ENCODE measurements around the gene GNAZ.

GNAZ gene

GRCh38 chr22:23079240-23079768, 9.0 kb downstream of the GNAZ start:
- Histone ChIP-seq H3K4me3 (ENCODE audit: low read length in 2 of 2) (no peak overlapping the region), H3K4me1 (ENCODE audit: control insufficient read depth in 2 of 2, insufficient read depth in 2 of 2, low read length in 2 of 2) (no peaks in the 10 kb centered on the region), H3K27ac (ENCODE audit: low read depth in 2 of 2, low read length in 2 of 2) (no peak overlapping the region), H3K27me3 (ENCODE audit: control insufficient read depth in 2 of 2, insufficient read depth in 2 of 2, low read length in 2 of 2) (no peaks in the 10 kb centered on the region), H3K9ac (ENCODE audit: low read depth in 1 of 2, low read length in 2 of 2) (no peak overlapping the region), H3K36me3 (ENCODE audit: control insufficient read depth in 2 of 2, insufficient read depth in 2 of 2, low read length in 2 of 2) (no peaks in the 10 kb centered on the region), H3K9me3 (ENCODE audit: control insufficient read depth in 2 of 2, low read length in 2 of 2) (no peaks in the 10 kb centered on the region)

- H3K4me1 ChIP-seq (ENCODE audit: control insufficient read depth in 2 of 2, insufficient read depth in 2 of 2, low read length in 2 of 2), result no peaks in the 10 kb centered on the region
- H3K27ac ChIP-seq (ENCODE audit: low read depth in 2 of 2, low read length in 2 of 2), result no peak overlapping the region
- no peak overlapping the region for H3K9ac ChIP-seq (ENCODE audit: low read depth in 1 of 2, low read length in 2 of 2)
These were observed 9.6 kb downstream of the GNAZ start for GRCh38 chr22:23079814-23080521.

DNA sequence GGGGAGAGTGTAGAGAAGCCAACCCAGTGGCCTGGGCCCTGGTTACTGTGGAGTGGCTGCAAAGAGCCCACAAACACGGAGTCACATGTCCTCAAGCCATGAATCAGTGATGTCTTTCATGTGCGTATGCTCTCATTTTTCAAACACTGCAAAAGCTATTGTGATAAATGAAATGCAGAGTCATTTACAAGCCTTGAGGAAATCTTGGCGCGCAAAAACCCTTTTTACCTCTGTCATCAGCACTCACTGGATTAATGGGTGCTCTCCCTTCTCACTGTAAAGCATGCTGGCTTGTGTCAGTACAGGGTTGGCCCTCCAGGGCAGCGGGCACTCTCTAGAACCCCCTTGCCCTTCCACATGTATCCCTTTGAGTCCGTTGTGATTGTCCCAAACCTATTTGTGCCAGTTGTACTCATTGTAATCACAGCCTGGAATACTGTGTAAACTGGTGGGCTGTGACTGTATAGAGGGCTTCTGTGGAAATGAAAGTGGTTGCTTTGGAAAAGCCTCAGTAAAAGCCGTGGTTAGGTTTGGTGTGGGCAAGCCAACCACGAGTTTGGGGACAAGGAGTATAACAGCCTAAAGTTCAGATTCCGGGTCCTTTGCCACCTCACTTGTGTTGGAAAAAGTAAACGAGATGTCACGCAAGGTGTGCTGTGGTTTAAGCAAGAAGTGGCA, 10.4 kb downstream of the GNAZ start:
- no peaks in the 10 kb centered on the region for H3K36me3 ChIP-seq (ENCODE audit: control insufficient read depth in 2 of 2, insufficient read depth in 2 of 2, low read length in 2 of 2)
- no peak overlapping the region for H3K4me3 ChIP-seq (ENCODE audit: low read length in 2 of 2)
- H3K9ac ChIP-seq (ENCODE audit: low read depth in 1 of 2, low read length in 2 of 2), result no peak overlapping the region
- no peaks in the 10 kb centered on the region for H3K4me1 ChIP-seq (ENCODE audit: control insufficient read depth in 2 of 2, insufficient read depth in 2 of 2, low read length in 2 of 2)
- no peaks in the 10 kb centered on the region for H3K9me3 ChIP-seq (ENCODE audit: control insufficient read depth in 2 of 2, low read length in 2 of 2)
- no peak overlapping the region for H3K27ac ChIP-seq (ENCODE audit: low read depth in 2 of 2, low read length in 2 of 2)
- no peaks in the 10 kb centered on the region for H3K27me3 ChIP-seq (ENCODE audit: control insufficient read depth in 2 of 2, insufficient read depth in 2 of 2, low read length in 2 of 2)

More at GRCh38 chr22:23079814-23080521, 9.6 kb downstream of the GNAZ start:
- Histone ChIP-seq H3K9me3 (ENCODE audit: control insufficient read depth in 2 of 2, low read length in 2 of 2) (no peaks in the 10 kb centered on the region), H3K4me3 (ENCODE audit: low read length in 2 of 2) (no peak overlapping the region), H3K36me3 (ENCODE audit: control insufficient read depth in 2 of 2, insufficient read depth in 2 of 2, low read length in 2 of 2) (no peaks in the 10 kb centered on the region), H3K27me3 (ENCODE audit: control insufficient read depth in 2 of 2, insufficient read depth in 2 of 2, low read length in 2 of 2) (no peaks in the 10 kb centered on the region)

DNA sequence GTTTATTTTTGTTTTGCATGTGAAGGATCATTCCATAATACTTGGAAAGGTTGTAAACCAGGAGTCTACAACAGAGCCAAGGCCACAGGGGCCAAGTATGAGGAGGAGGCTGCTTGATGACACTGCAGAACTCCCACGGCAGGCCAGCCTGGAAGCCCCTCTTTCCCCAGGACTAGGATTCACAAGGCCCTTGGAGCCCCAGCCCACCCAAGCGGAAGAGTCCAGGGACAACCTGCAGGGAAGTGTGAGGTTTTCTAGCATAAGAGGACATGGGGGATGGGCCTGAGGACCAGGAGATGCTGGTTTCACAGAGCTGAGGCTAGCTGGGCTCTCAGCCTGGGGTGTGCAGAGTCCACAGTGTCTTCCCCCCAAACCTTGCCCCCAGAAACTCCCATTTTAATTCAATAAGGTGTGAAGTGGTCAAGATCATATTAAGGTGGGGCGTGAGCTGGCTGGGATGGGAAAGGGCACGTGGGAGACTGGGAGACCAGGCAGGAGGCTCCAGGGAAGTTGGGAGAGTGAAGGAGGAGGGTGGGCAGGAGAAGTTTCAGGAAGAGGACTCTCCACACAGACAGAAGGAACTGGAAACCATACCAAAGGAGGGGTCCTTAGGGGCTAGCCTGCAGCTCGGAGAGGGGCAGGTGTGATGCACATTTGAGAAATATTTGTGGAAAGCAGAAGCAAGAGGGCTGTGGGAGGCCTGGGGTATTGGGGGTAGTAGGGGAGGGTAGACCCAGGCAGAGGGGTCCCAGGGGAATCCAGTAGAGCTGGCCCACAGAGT, 12.4 kb downstream of the GNAZ start:
- Histone ChIP-seq H3K4me3 (ENCODE audit: low read length in 2 of 2) (no peak overlapping the region), H3K4me1 (ENCODE audit: control insufficient read depth in 2 of 2, insufficient read depth in 2 of 2, low read length in 2 of 2) (no peaks in the 10 kb centered on the region), H3K9ac (ENCODE audit: low read depth in 1 of 2, low read length in 2 of 2) (no peak overlapping the region), H3K27me3 (ENCODE audit: control insufficient read depth in 2 of 2, insufficient read depth in 2 of 2, low read length in 2 of 2) (no peaks in the 10 kb centered on the region), H3K27ac (ENCODE audit: low read depth in 2 of 2, low read length in 2 of 2) (no peak overlapping the region), H3K9me3 (ENCODE audit: control insufficient read depth in 2 of 2, low read length in 2 of 2) (no peaks in the 10 kb centered on the region), H3K36me3 (ENCODE audit: control insufficient read depth in 2 of 2, insufficient read depth in 2 of 2, low read length in 2 of 2) (no peaks in the 10 kb centered on the region)

- Histone ChIP-seq H3K27me3 (ENCODE audit: control insufficient read depth in 2 of 2, insufficient read depth in 2 of 2, low read length in 2 of 2) (no peaks in the 10 kb centered on the region), H3K9ac (ENCODE audit: low read depth in 1 of 2, low read length in 2 of 2) (no peak overlapping the region), H3K4me3 (ENCODE audit: low read length in 2 of 2) (no peak overlapping the region), H3K27ac (ENCODE audit: low read depth in 2 of 2, low read length in 2 of 2) (no peak overlapping the region), H3K4me1 (ENCODE audit: control insufficient read depth in 2 of 2, insufficient read depth in 2 of 2, low read length in 2 of 2) (no peaks in the 10 kb centered on the region), H3K9me3 (ENCODE audit: control insufficient read depth in 2 of 2, low read length in 2 of 2) (no peaks in the 10 kb centered on the region), H3K36me3 (ENCODE audit: control insufficient read depth in 2 of 2, insufficient read depth in 2 of 2, low read length in 2 of 2) (no peaks in the 10 kb centered on the region)
These were observed 13.1 kb downstream of the GNAZ start for GRCh38 chr22:23083315-23084021.

DNA sequence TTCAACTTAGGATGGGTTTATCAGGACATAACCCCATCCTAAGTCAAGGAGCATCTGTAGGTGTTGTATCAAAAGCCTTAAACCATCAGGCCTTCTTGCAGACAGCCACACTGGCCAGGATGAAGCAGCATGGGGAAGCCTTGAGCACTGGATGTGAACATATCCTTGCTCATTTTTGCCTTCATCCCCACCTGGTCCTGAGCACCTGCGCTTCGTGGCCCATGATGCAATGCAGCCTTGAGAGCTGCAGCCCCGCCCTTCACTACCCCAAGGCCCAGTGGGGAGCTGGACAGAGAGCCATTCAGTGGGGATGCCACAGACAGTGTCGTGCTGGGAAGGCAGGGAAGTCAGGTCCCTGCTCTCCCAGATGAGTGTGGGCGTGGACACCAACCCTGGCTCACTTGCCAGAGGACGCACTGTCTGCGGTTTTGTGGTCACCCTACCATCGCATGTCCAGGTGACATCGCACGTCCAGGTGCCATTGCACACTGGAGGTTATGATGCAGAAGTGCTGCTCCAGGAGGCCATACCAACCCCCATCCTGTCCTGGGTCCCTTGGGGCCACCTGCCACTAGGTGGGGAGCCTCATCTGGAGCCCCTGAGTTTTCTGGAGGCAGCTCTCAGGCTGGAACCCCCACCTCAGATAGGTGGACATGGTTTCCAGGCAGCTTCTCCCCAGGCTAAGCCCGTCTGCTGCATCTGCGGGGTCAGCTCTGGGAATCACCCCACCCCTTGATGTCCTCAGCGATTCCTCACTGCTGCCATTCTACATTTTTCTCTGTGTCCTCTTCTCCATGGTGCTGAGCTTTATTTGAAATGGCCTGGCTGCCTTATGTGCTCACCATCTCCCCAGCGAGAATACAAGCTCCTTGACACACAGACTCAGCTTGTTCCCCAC, 14.4 kb downstream of the GNAZ start:
- H3K36me3 ChIP-seq (ENCODE audit: control insufficient read depth in 2 of 2, insufficient read depth in 2 of 2, low read length in 2 of 2), result no peaks in the 10 kb centered on the region
- no peaks in the 10 kb centered on the region for H3K4me1 ChIP-seq (ENCODE audit: control insufficient read depth in 2 of 2, insufficient read depth in 2 of 2, low read length in 2 of 2)
- no peaks in the 10 kb centered on the region for H3K9me3 ChIP-seq (ENCODE audit: control insufficient read depth in 2 of 2, low read length in 2 of 2)
- H3K4me3 ChIP-seq (ENCODE audit: low read length in 2 of 2), result no peak overlapping the region
- no peaks in the 10 kb centered on the region for H3K27me3 ChIP-seq (ENCODE audit: control insufficient read depth in 2 of 2, insufficient read depth in 2 of 2, low read length in 2 of 2)
- no peak overlapping the region for H3K9ac ChIP-seq (ENCODE audit: low read depth in 1 of 2, low read length in 2 of 2)
- H3K27ac ChIP-seq (ENCODE audit: low read depth in 2 of 2, low read length in 2 of 2), result no peak overlapping the region

GRCh38 chr22:23085351-23085671, 15.0 kb downstream of the GNAZ start:
- H3K27me3 ChIP-seq (ENCODE audit: control insufficient read depth in 2 of 2, insufficient read depth in 2 of 2, low read length in 2 of 2), result no peaks in the 10 kb centered on the region
- H3K27ac ChIP-seq (ENCODE audit: low read depth in 2 of 2, low read length in 2 of 2), result no peak overlapping the region
- no peak overlapping the region for H3K9ac ChIP-seq (ENCODE audit: low read depth in 1 of 2, low read length in 2 of 2)
- no peaks in the 10 kb centered on the region for H3K4me1 ChIP-seq (ENCODE audit: control insufficient read depth in 2 of 2, insufficient read depth in 2 of 2, low read length in 2 of 2)
- no peaks in the 10 kb centered on the region for H3K36me3 ChIP-seq (ENCODE audit: control insufficient read depth in 2 of 2, insufficient read depth in 2 of 2, low read length in 2 of 2)
- H3K9me3 ChIP-seq (ENCODE audit: control insufficient read depth in 2 of 2, low read length in 2 of 2), result no peaks in the 10 kb centered on the region
- no peak overlapping the region for H3K4me3 ChIP-seq (ENCODE audit: low read length in 2 of 2)

DNA sequence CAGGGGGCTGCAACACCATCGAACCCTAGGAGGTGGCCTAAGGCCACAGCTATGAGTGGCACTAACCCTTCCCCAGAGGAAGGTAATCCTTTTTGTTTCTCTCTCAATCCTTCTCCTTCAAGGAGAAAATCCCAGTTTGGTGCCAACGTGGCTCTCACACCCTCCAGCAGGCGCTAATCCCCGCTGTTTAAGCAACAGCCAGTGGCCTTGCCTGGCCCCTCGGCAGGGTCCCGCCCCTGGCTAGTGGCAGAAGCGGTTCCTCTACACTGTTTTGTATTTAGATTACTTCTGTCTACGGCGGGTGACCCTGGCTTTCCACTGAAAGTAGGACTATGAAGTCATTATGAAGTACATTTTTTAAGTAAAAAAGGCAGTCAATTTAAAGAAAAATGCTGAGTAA, 15.5 kb downstream of the GNAZ start:
- Histone ChIP-seq H3K36me3 (ENCODE audit: control insufficient read depth in 2 of 2, insufficient read depth in 2 of 2, low read length in 2 of 2) (no peaks in the 10 kb centered on the region), H3K9me3 (ENCODE audit: control insufficient read depth in 2 of 2, low read length in 2 of 2) (no peaks in the 10 kb centered on the region), H3K27me3 (ENCODE audit: control insufficient read depth in 2 of 2, insufficient read depth in 2 of 2, low read length in 2 of 2) (no peaks in the 10 kb centered on the region), H3K4me1 (ENCODE audit: control insufficient read depth in 2 of 2, insufficient read depth in 2 of 2, low read length in 2 of 2) (no peaks in the 10 kb centered on the region), H3K4me3 (ENCODE audit: low read length in 2 of 2) (no peak overlapping the region), H3K27ac (ENCODE audit: low read depth in 2 of 2, low read length in 2 of 2) (no peak overlapping the region), H3K9ac (ENCODE audit: low read depth in 1 of 2, low read length in 2 of 2) (no peak overlapping the region)

DNA sequence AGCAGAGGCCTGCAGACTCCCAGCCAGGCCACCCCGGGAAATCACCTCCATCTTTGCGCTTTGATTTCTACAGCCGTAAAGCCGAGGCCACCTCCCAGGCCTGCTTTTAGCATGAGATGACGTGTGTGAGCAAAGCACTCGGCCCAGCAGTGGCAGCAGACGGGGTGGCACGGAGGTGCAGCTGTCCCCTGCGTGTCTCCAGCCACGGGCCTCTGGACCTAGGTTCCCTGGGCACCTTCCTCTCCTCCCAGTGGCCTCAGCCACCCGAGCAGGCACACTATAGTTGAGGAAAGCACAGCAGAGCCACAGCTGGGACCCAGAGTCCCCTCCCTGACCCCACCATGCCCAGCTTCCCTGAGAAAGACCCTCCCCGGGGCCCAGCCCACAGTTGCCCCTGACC, 15.9 kb downstream of the GNAZ start:
- Histone ChIP-seq H3K4me1 (ENCODE audit: control insufficient read depth in 2 of 2, insufficient read depth in 2 of 2, low read length in 2 of 2) (no peaks in the 10 kb centered on the region), H3K4me3 (ENCODE audit: low read length in 2 of 2) (no peak overlapping the region), H3K9ac (ENCODE audit: low read depth in 1 of 2, low read length in 2 of 2) (no peak overlapping the region), H3K27ac (ENCODE audit: low read depth in 2 of 2, low read length in 2 of 2) (no peak overlapping the region), H3K27me3 (ENCODE audit: control insufficient read depth in 2 of 2, insufficient read depth in 2 of 2, low read length in 2 of 2) (no peaks in the 10 kb centered on the region), H3K36me3 (ENCODE audit: control insufficient read depth in 2 of 2, insufficient read depth in 2 of 2, low read length in 2 of 2) (no peaks in the 10 kb centered on the region), H3K9me3 (ENCODE audit: control insufficient read depth in 2 of 2, low read length in 2 of 2) (no peaks in the 10 kb centered on the region)
